K562 (cell line): ENCODE data around the gene PTPN12. TPM values are rescaled to one million over a fixed set of nuclear protein-coding genes. Genes with fewer than 3 reads are reported as not detected.

Experiments used
- AFF4 ChIP-seq: sonication (generic); formaldehyde crosslinking; IDR thresholded peaks from 2 replicates; pipeline ENCODE4 v1.8.0; 2023; ENCODE audit warnings: mild to moderate bottlenecking, missing genetic modification reagents
- CREM ChIP-seq: IDR thresholded peaks from 2 replicates; pipeline ENCODE4 v1.6.1; 2014; ENCODE audit warnings: antibody characterized with exemption, low read depth
- FIP1L1 ChIP-seq: fragments of 200-400 bp; formaldehyde crosslinking; IDR thresholded peaks from 2 replicates; pipeline ENCODE4 v1.6.1; 2018; ENCODE audit warnings: mild to moderate bottlenecking, low read depth, low read length; ENCODE audit not compliant: poor library complexity, severe bottlenecking
- FOXJ3 ChIP-seq: sonication (generic); formaldehyde crosslinking; IDR thresholded peaks from 2 replicates; pipeline ENCODE4 v1.4.0; 2020; ENCODE audit warnings: mild to moderate bottlenecking, missing genetic modification reagents
- HNRNPH1 ChIP-seq: fragments of 200-400 bp; formaldehyde crosslinking; optimal IDR thresholded peaks from 2 replicates; pipeline ENCODE3; 2017; ENCODE audit warnings: low read depth, mild to moderate bottlenecking, low read length, moderate library complexity
- PTBP1 ChIP-seq: fragments of 200-400 bp; formaldehyde crosslinking; IDR thresholded peaks from 2 replicates; pipeline ENCODE4 v1.6.1; 2017; ENCODE audit warnings: low read depth, low read length
- SREBF2 ChIP-seq: sonication (generic); formaldehyde crosslinking; IDR thresholded peaks from 2 replicates; pipeline ENCODE4 v1.4.0; 2020; ENCODE audit warnings: mild to moderate bottlenecking, missing genetic modification reagents
- STAT5B ChIP-seq: fragments of 250-450 bp; sonication (Bioruptor Pico); IDR thresholded peaks from 2 replicates; pipeline ENCODE4 v1.8.0; 2021; ENCODE audit warnings: mild to moderate bottlenecking, inconsistent platforms
- VEZF1 ChIP-seq: fragments of 200-800 bp; sonication (Bioruptor generic); IDR thresholded peaks from 2 replicates; pipeline ENCODE4 v1.6.1; 2017; ENCODE audit warnings: missing genetic modification characterization, missing compliant biosample characterization
- polyA plus RNA-seq, 8 experiments: library from polyadenylated mRNA; depleted of rRNA in 4 of 8; stranded (reverse) in 5 of 8; unstranded in 3 of 8; fragments of >200 nt; fragmentation: Nextera tagmentation in 2 of 8; fragmentation: Illumina TruSeq in 1 of 8; extraction: Ambion mirVana in 2 of 8; extraction: Trizol in 1 of 8; gene quantifications; 2 replicates each; pipeline versions ENCODE4 v1.2.1 to v1.2.3, GENCODE V29; 2011 to 2014; ENCODE audit warnings: inconsistent platforms in 1 of 8, missing spikeins in 1 of 8
- total RNA-seq, 7 experiments: library from RNA; depleted of rRNA in 6 of 7; stranded (reverse); fragments of >200 nt in 6 of 7; fragmentation: Illumina TruSeq in 2 of 7; extraction: Trizol in 2 of 7; gene quantifications; 2 replicates each; pipeline versions ENCODE4 v1.2.1 to v1.2.3, GENCODE V29; 2011 to 2021; ENCODE audit warnings: low replicate concordance in 1 of 7

Gene PTPN12
- total and polyA plus RNA-seq, 9 of the 15 experiments (the other 6 are each of a cell fraction or from before 2014, with no cell fraction given) = 15.3 to 79.8 (median 26.6) TPM

- no peak for TF ChIP-seq AFF4 (CRISPR knock-in tag)
- TF ChIP-seq HNRNPH1 = no peak
- no peak for TF ChIP-seq FOXJ3 (CRISPR knock-in tag)
- TF ChIP-seq STAT5B (CRISPR knock-in tag) = no peak
- no peak for TF ChIP-seq PTBP1
- TF ChIP-seq CREM = no peak
- no peak for TF ChIP-seq VEZF1 (CRISPR knock-in tag)
- no peak for TF ChIP-seq FIP1L1
- TF ChIP-seq SREBF2 (CRISPR knock-in tag) = no peak
Measured at GRCh38 chr7:77575187-77575586, 38.1 kb downstream of the PTPN12 start (continued).
